Measurements from ENCODE around the gene CPB1. TPM values are rescaled to one million over a fixed set of nuclear protein-coding genes. Genes with fewer than 3 reads are reported as not detected.

CPB1 gene
- total RNA-seq, 1 donor from 2014 or later = not detected

GRCh38 chr3:148848410-148848809 lies 20.8 kb downstream of the CPB1 start:
- peaks cover 2% of the 10 kb centered on the region for H3K27me3 Mint-ChIP-seq
- intact Hi-C loops (cut with micrococcal nuclease) = no loop called here
- H3K4me3 Mint-ChIP-seq = no peak overlapping the region
- H3K27ac Mint-ChIP-seq = no peak overlapping the region
- DNase-seq = no peak
- H3K4me1 Mint-ChIP-seq = no peaks in the 10 kb centered on the region
- no peaks in the 10 kb centered on the region for H3K36me3 Mint-ChIP-seq (ENCODE audit: low read depth)
- no peaks in the 10 kb centered on the region for H3K9me3 Mint-ChIP-seq

GRCh38 chr3:148852271-148852992 lies 24.8 kb downstream of the CPB1 start:
- no peak for DNase-seq
- Mint-ChIP-seq H3K4me3 (no peak overlapping the region), H3K9me3 (no peaks in the 10 kb centered on the region), H3K27me3 (peaks cover 7% of the 10 kb centered on the region), H3K4me1 (no peaks in the 10 kb centered on the region), H3K27ac (no peak overlapping the region), H3K36me3 (ENCODE audit: low read depth) (no peaks in the 10 kb centered on the region)
- intact Hi-C loops (cut with micrococcal nuclease) = no loop called here

GRCh38 chr3:148853076-148853475 lies 25.5 kb downstream of the CPB1 start:
- H3K9me3 Mint-ChIP-seq = no peaks in the 10 kb centered on the region
- no peak overlapping the region for H3K27ac Mint-ChIP-seq
- H3K4me1 Mint-ChIP-seq = no peaks in the 10 kb centered on the region
- H3K36me3 Mint-ChIP-seq (ENCODE audit: low read depth) = no peaks in the 10 kb centered on the region
- DNase-seq = no peak
- H3K27me3 Mint-ChIP-seq = peaks cover 7% of the 10 kb centered on the region
- intact Hi-C loops (cut with micrococcal nuclease) = no loop called here
- no peak overlapping the region for H3K4me3 Mint-ChIP-seq

- DNase-seq = no peak
- H3K4me3 Mint-ChIP-seq = no peak overlapping the region
- H3K36me3 Mint-ChIP-seq (ENCODE audit: low read depth) = no peaks in the 10 kb centered on the region
- H3K4me1 Mint-ChIP-seq = no peaks in the 10 kb centered on the region
- peaks cover 7% of the 10 kb centered on the region for H3K27me3 Mint-ChIP-seq
- no peaks in the 10 kb centered on the region for H3K9me3 Mint-ChIP-seq
- H3K27ac Mint-ChIP-seq = no peak overlapping the region
- intact Hi-C loops (cut with micrococcal nuclease) = no loop called here
These were observed 26.4 kb downstream of the CPB1 start for GRCh38 chr3:148854061-148854460.

GRCh38 chr3:148856384-148856783 lies 28.8 kb downstream of the CPB1 start:
- no peak overlapping the region for H3K27ac Mint-ChIP-seq

GRCh38 chr3:148857316-148857715 lies 29.7 kb downstream of the CPB1 start:
- peaks cover 7% of the 10 kb centered on the region for H3K27me3 Mint-ChIP-seq
- no peaks in the 10 kb centered on the region for H3K4me1 Mint-ChIP-seq
- intact Hi-C loops (cut with micrococcal nuclease) = no loop called here
- H3K9me3 Mint-ChIP-seq = no peaks in the 10 kb centered on the region
- no peak overlapping the region for H3K4me3 Mint-ChIP-seq
- DNase-seq = no peak
- H3K36me3 Mint-ChIP-seq (ENCODE audit: low read depth) = no peaks in the 10 kb centered on the region
- H3K27ac Mint-ChIP-seq = no peak overlapping the region

More at GRCh38 chr3:148856384-148856783, 28.8 kb downstream of the CPB1 start:
- no peaks in the 10 kb centered on the region for H3K4me1 Mint-ChIP-seq
- no peak for DNase-seq
- H3K36me3 Mint-ChIP-seq (ENCODE audit: low read depth) = no peaks in the 10 kb centered on the region
- peaks cover 7% of the 10 kb centered on the region for H3K27me3 Mint-ChIP-seq
- intact Hi-C loops (cut with micrococcal nuclease) = no loop called here
- no peak overlapping the region for H3K4me3 Mint-ChIP-seq
- H3K9me3 Mint-ChIP-seq = no peaks in the 10 kb centered on the region

GRCh38 chr3:148861277-148861869 lies 33.8 kb downstream of the CPB1 start:
- H3K27me3 Mint-ChIP-seq = peaks cover 15% of the 10 kb centered on the region
- DNase-seq = no peak
- H3K4me1 Mint-ChIP-seq = no peaks in the 10 kb centered on the region
- no peaks in the 10 kb centered on the region for H3K9me3 Mint-ChIP-seq
- no peak overlapping the region for H3K4me3 Mint-ChIP-seq
- intact Hi-C loops (cut with micrococcal nuclease) = loop anchor here (1.0 to 5.0 kb wide), 3 partner anchors 82 to 416 kb away; no protein-coding TSS in a partner anchor
- no peak overlapping the region for H3K27ac Mint-ChIP-seq
- H3K36me3 Mint-ChIP-seq (ENCODE audit: low read depth) = no peaks in the 10 kb centered on the region

- intact Hi-C loops (cut with micrococcal nuclease) = loop anchor here (5.0 kb wide), 1 partner anchor 414 kb away; no protein-coding TSS in a partner anchor
These were observed 35.7 kb downstream of the CPB1 start for GRCh38 chr3:148863297-148863696.

GRCh38 chr3:148863814-148864213 lies 36.2 kb downstream of the CPB1 start:
- H3K27me3 Mint-ChIP-seq = peaks cover 18% of the 10 kb centered on the region
- no peak overlapping the region for H3K27ac Mint-ChIP-seq
- intact Hi-C loops (cut with micrococcal nuclease) = loop anchor here (5.0 kb wide), 1 partner anchor 413 kb away; no protein-coding TSS in a partner anchor
- H3K4me1 Mint-ChIP-seq = no peaks in the 10 kb centered on the region
- DNase-seq = no peak
- no peaks in the 10 kb centered on the region for H3K36me3 Mint-ChIP-seq (ENCODE audit: low read depth)
- H3K4me3 Mint-ChIP-seq = no peak overlapping the region
- no peaks in the 10 kb centered on the region for H3K9me3 Mint-ChIP-seq

More at GRCh38 chr3:148863297-148863696, 35.7 kb downstream of the CPB1 start:
- H3K36me3 Mint-ChIP-seq (ENCODE audit: low read depth) = no peaks in the 10 kb centered on the region
- no peak for DNase-seq
- H3K4me3 Mint-ChIP-seq = no peak overlapping the region
- H3K9me3 Mint-ChIP-seq = no peaks in the 10 kb centered on the region
- H3K27me3 Mint-ChIP-seq = peaks cover 18% of the 10 kb centered on the region
- H3K27ac Mint-ChIP-seq = no peak overlapping the region
- no peaks in the 10 kb centered on the region for H3K4me1 Mint-ChIP-seq

- Mint-ChIP-seq H3K4me3 (no peak within 1 kb of the TSS), H3K4me1 (no peaks in the 10 kb centered on the region), H3K9me3 (no peaks in the 10 kb centered on the region), H3K27me3 (peaks cover 18% of the 10 kb centered on the region), H3K36me3 (ENCODE audit: low read depth) (no peaks in the 10 kb centered on the region), H3K27ac (no peak within 1 kb of the TSS)
- DNase-seq = no peak
- intact Hi-C loops (cut with micrococcal nuclease) = no loop called here
These were observed 37.4 kb downstream of the CPB1 start, which contains the start of gene CPA3 for GRCh38 chr3:148865049-148865448. Gene CPA3 (plus strand): TSS chr3:148865296. CDS start chr3:148865308, 12 bp downstream.

- H3K27ac Mint-ChIP-seq = no peak overlapping the region
- H3K4me3 Mint-ChIP-seq = no peak overlapping the region
- no peaks in the 10 kb centered on the region for H3K9me3 Mint-ChIP-seq
- H3K36me3 Mint-ChIP-seq (ENCODE audit: low read depth) = no peaks in the 10 kb centered on the region
- DNase-seq = no peak
- intact Hi-C loops (cut with micrococcal nuclease) = no loop called here
- no peaks in the 10 kb centered on the region for H3K4me1 Mint-ChIP-seq
- H3K27me3 Mint-ChIP-seq = peaks cover 19% of the 10 kb centered on the region
These were observed 38.6 kb downstream of the CPB1 start for GRCh38 chr3:148866261-148866660.

- Mint-ChIP-seq H3K9me3 (no peaks in the 10 kb centered on the region), H3K4me3 (no peak overlapping the region), H3K27ac (no peak overlapping the region), H3K36me3 (ENCODE audit: low read depth) (no peaks in the 10 kb centered on the region), H3K27me3 (peaks cover 10% of the 10 kb centered on the region), H3K4me1 (no peaks in the 10 kb centered on the region)
- intact Hi-C loops (cut with micrococcal nuclease) = no loop called here
- no peak for DNase-seq
These were observed 45.8 kb downstream of the CPB1 start for GRCh38 chr3:148873270-148873927.

- Mint-ChIP-seq H3K9me3 (no peaks in the 10 kb centered on the region), H3K36me3 (ENCODE audit: low read depth) (no peaks in the 10 kb centered on the region), H3K27ac (no peak overlapping the region), H3K4me3 (no peak overlapping the region), H3K4me1 (no peaks in the 10 kb centered on the region), H3K27me3 (peaks cover 10% of the 10 kb centered on the region)
- no peak for DNase-seq
- intact Hi-C loops (cut with micrococcal nuclease) = no loop called here
These were observed 46.4 kb downstream of the CPB1 start for GRCh38 chr3:148873977-148874376.

- H3K36me3 Mint-ChIP-seq (ENCODE audit: low read depth) = no peaks in the 10 kb centered on the region
- no peak overlapping the region for H3K4me3 Mint-ChIP-seq
- peaks cover 15% of the 10 kb centered on the region for H3K27me3 Mint-ChIP-seq
- H3K27ac Mint-ChIP-seq = no peak overlapping the region
- intact Hi-C loops (cut with micrococcal nuclease) = no loop called here
- H3K4me1 Mint-ChIP-seq = no peaks in the 10 kb centered on the region
- DNase-seq = no peak
- H3K9me3 Mint-ChIP-seq = no peaks in the 10 kb centered on the region
These were observed 50.5 kb downstream of the CPB1 start for GRCh38 chr3:148878095-148878494.

Data from activated CD4-positive, alpha-beta T cell treated with anti-CD3 and anti-CD28 coated beads, Interleukin-2, amount 10 ng/mL, durations not matched to agents 24 days and 14 days (primary cell).